HG03469 (cell line): Measurements from ENCODE around the gene UBE3B.

Source experiments
- ATAC-seq: cut with Tn5 transposase; IDR thresholded peaks from one replicate; pipeline ENCODE4 v1.9.1; 2021; ENCODE audit warnings: mild to moderate bottlenecking, moderate library complexity, moderate number of reproducible peaks; ENCODE audit not compliant: unreplicated experiment

UBE3B gene

GRCh38 chr12:109568486-109568885 lies 91.1 kb downstream of the UBE3B start:
- no peak for ATAC-seq

GRCh38 chr12:109571773-109572505 lies 94.5 kb downstream of the UBE3B start:
- ATAC-seq = no peak

DNA sequence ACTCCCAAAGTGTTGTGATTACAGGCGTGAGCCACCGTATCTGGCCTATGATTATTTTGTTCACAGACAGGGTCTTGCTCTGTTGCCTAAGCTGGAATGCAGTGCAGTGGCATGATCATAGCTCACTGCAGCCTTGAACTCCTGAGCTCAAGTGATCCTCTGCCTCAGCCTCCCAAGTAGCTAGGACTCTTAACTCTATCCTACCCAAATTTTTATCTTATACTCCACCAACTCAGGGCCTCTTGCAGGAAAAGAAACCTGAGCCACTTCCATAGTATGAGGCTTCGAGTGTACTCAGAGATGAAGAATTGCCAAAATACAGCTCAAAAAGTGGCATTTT lies 95.0 kb downstream of the UBE3B start:
- ATAC-seq = no peak

DNA sequence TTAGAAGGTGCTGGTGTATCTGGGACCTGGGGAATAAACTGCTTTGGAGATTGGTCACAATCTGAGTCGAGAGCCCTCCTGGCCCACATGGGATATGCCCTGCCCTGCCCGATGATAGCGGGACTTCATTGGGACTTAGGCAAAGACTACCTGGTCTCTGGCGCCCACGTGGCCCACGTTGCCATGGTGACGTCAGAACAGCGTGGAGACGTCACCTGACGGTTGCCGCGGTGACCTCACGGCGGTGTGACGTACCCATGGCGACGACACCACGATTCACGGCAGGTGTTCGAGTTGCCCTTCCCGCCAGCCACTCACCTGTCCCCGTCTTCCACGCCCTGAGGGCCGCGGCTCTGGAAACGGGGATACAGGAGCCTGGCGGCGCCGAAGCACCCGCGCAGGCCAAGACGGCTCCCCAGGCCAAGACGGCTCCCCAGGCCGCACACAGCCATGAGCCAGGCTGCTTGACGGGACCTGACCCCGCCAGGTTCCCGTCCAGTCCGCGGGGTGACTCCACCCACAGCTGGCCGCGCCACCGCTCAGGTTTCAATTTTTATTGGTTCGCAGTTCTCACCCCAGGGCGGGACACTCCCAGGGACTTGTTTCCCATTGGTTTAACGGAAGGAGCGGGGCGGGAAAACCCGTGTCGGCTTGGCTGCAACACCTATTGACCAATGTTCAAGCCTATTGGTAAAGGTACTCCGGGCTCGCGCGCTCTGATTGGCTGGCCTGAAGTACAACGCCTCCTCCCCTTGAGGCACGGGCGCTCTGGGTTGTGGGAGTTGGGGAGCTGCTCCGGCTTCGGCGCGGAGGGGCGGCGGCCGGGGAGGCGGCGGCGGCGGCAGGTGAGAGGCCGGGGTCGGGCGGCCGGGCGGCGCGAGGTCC lies 95.8 kb downstream of the UBE3B start, which contains the start of the genes MMAB and MVK:
Gene MMAB, minus strand, starts transcription at position 476 of the 885 bp plus-strand sequence. Its CDS starts 24 bp downstream, at position 452.
Gene MVK, plus strand, starts transcription at position 766 of the 885 bp plus-strand sequence. CDS start 1,029 bp downstream, outside the sequence.
- peak; percentile 74 for ATAC-seq

GRCh38 chr12:109573914-109574244 lies 96.4 kb downstream of the UBE3B start:
- ATAC-seq = no peak

- no peak for ATAC-seq
These were observed 98.2 kb downstream of the UBE3B start for GRCh38 chr12:109575683-109576082.

DNA sequence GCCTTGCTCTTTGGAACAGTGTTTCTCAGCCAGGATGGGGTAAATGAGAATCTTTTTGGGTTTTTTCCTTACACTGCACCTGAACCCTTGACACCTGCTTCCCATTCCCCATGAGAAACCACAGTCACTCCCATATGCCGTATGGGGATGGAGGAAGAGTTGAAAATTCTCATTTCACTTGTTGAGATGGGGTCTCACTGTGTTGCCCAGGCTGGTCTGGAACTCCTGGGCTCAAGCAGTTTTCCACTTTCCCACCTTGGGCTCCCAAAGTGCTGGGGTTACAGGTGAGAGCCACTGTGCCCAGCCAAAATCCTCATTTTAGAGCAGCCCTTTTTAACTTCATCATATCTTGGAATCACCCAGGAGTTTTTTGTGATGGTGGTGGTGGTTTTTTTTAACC lies 99.9 kb downstream of the UBE3B start:
- no peak for ATAC-seq

DNA sequence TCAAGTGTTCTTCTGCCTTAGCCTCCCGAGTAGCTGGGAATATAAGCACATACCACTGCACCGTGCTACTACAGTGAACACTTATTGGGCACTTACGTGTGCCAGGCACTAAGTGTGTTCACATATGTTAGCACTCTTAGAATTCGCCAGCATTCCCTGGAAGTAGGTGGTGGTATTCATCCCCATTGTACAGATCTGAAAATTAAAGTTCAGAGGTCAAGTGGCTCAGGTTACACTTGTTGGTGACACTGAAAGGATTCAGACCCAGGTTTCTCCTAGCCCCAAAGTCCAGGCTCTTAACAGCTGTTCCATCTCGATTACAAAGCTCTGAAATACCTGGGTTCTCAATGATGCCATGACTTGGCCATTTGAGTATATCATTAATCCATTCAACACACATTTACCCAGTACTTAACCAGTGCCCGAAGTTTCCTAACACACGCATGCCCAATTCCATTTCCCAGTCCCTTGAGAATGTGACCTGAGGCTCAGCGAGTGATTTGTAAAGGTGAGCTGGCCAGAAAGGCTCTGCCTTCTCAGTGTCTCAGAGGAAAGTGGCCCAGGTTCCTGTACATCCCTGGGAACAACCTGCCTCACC lies 101.0 kb downstream of the UBE3B start:
- no peak for ATAC-seq

DNA sequence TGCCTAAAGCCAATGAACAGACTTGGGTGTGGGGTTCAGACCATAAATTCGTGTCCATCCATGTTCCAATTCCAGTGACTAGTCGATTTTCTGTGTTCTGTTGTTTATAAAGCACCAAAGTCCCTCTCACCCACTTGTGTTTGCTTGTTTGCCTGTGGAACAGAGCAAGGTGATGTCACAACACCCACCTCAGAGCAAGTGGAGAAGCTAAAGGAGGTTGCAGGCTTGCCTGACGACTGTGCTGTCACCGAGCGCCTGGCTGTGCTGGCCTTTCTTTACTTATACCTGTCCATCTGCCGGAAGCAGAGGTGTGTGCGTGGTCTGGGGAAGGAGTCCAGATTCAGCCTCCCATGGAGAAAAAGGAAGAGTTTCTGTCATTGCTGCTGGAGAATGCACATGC lies 102.2 kb downstream of the UBE3B start:
- no peak for ATAC-seq

GRCh38 chr12:109580272-109580671 lies 102.8 kb downstream of the UBE3B start:
- ATAC-seq = no peak

DNA sequence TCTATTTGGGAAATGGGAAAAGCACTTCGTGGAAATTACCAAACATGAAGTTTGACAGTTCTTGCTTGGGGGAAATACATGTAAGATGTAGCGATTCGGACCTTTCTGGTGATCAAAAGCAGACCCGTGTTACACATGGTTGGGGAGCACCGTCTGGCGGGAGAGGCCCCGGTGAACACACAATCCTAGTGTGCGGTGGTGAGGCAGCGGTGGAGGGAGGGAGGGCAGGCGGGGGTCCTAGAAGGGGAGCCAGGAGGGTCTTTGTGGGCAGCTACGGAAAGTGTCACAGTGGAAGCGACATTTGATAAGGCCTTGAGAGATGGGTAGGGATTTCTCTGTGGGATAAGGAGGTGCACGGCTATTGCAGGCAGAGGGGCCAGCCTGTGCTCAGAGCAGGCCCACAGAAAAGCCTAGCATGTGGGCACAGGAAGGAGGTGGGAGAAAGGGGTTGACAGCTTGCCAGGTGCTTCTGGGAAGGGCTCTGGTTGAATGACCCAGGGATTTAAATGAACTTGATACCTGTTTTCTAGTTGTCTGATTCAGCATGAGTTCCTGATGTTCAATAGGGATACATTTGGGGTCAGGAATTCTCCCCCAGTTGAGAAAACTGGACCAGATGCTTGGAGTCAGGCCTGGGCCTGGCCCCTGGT lies 103.4 kb downstream of the UBE3B start:
- ATAC-seq = no peak

DNA sequence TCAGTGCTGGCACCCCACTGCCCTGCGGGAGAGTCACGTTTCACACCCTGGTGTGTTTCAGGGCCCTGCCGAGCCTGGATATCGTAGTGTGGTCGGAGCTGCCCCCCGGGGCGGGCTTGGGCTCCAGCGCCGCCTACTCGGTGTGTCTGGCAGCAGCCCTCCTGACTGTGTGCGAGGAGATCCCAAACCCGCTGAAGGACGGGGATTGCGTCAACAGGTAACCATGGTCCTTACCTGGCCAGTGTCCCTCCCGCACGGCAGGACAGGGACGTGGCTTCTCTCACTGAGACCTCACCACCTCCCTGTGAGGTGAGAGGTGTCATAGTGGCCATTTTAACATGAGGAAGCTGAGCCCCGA lies 103.9 kb downstream of the UBE3B start:
- no peak for ATAC-seq

GRCh38 chr12:109581856-109582255 lies 104.4 kb downstream of the UBE3B start:
- ATAC-seq = no peak

GRCh38 chr12:109582636-109583035 lies 105.2 kb downstream of the UBE3B start:
- no peak for ATAC-seq

GRCh38 chr12:109583733-109584132 lies 106.3 kb downstream of the UBE3B start:
- no peak for ATAC-seq
